WI38 (cell line): ENCODE results near the gene ADORA2B.

ENCODE experiments used
- H3K4me3 ChIP-seq: 2 replicates; pipeline ENCODE4 v1.5.1; 2011; ENCODE audit warnings: low read depth, mild to moderate bottlenecking, control low read depth, low read length
- CTCF ChIP-seq: IDR thresholded peaks from 2 replicates; pipeline ENCODE4 v1.5.1; 2012; ENCODE audit warnings: low read depth, mild to moderate bottlenecking, control low read depth, low read length

ADORA2B gene

GRCh38 chr17:16005636-16006035 lies 60.7 kb downstream of the ADORA2B start:
- TF ChIP-seq CTCF = no peak
- no peak overlapping the region for H3K4me3 ChIP-seq

GRCh38 chr17:16007439-16007838 lies 62.5 kb downstream of the ADORA2B start:
- TF ChIP-seq CTCF = no peak

GRCh38 chr17:16013943-16014407 lies 69.0 kb downstream of the ADORA2B start:
- no peak overlapping the region for H3K4me3 ChIP-seq
- TF ChIP-seq CTCF = peak; percentile 60

More at GRCh38 chr17:16007439-16007838, 62.5 kb downstream of the ADORA2B start:
- no peak overlapping the region for H3K4me3 ChIP-seq

- no peak for TF ChIP-seq CTCF
- no peak overlapping the region for H3K4me3 ChIP-seq
These were observed 74.4 kb downstream of the ADORA2B start for GRCh38 chr17:16019347-16019746.

GRCh38 chr17:16023881-16024280 lies 79.0 kb downstream of the ADORA2B start:
- TF ChIP-seq CTCF = no peak
- H3K4me3 ChIP-seq = no peak overlapping the region

- H3K4me3 ChIP-seq = no peak overlapping the region
- TF ChIP-seq CTCF = no peak
These were observed 80.3 kb downstream of the ADORA2B start for GRCh38 chr17:16025202-16025601.
